DND-41 (cell line): ENCODE measurements around the gene IL22.
A peak's percentile ranks its signal among the peaks of the same experiment; 100 is the strongest.

Experiments used
- ATAC-seq: fragments of 200-7000 bp; cut with Tn5 transposase; 3 replicates; pipeline ENCODE4 v1.9.1; 2021; ENCODE audit warnings: low read depth; ENCODE audit not compliant: insufficient read depth
- DNase-seq: peaks from one replicate; pipeline ENCODE4 v3.0.0-alpha.2; 2020
- H2AFZ ChIP-seq: 2 replicates; pipeline ENCODE4 v1.6.0; 2012; ENCODE audit warnings: low read depth, low read length
- H3K27ac ChIP-seq: 2 replicates; pipeline ENCODE4 v1.5.1; 2012; ENCODE audit warnings: low read length, inconsistent platforms
- H3K27me3 ChIP-seq: fragments of 200-600 bp; sonication (generic); 2 replicates; pipeline ENCODE4 v1.6.0; 2012; ENCODE audit warnings: low read length, mild to moderate bottlenecking, inconsistent platforms; ENCODE audit not compliant: insufficient read depth, poor library complexity
- H3K36me3 ChIP-seq: 2 replicates; pipeline ENCODE4 v1.5.1; 2012; ENCODE audit warnings: low read length, inconsistent platforms; ENCODE audit not compliant: insufficient read depth
- H3K4me1 ChIP-seq: 2 replicates; pipeline ENCODE4 v1.5.1; 2012; ENCODE audit warnings: mild to moderate bottlenecking, low read length; ENCODE audit not compliant: insufficient read depth
- H3K4me2 ChIP-seq: 2 replicates; pipeline ENCODE4 v1.6.0; 2012; ENCODE audit warnings: mild to moderate bottlenecking, moderate library complexity, low read length, inconsistent platforms; ENCODE audit not compliant: insufficient read depth
- H3K4me3 ChIP-seq, 2 experiments: fragments of 200-600 bp in 1 of 2; shearing (Covaris generic) in 1 of 2; 2 replicates each; pipeline ENCODE4 v1.5.1; 2012 to 2016; ENCODE audit warnings: inconsistent platforms in 2 of 2, low read length in 2 of 2, mild to moderate bottlenecking in 2 of 2, low read depth in 1 of 2, moderate library complexity in 1 of 2
- H3K79me2 ChIP-seq: 2 replicates; pipeline ENCODE4 v1.6.0; 2012; ENCODE audit warnings: low read length, inconsistent platforms; ENCODE audit not compliant: insufficient read depth
- H3K9ac ChIP-seq: 2 replicates; pipeline ENCODE4 v1.6.0; 2012; ENCODE audit warnings: low read depth, mild to moderate bottlenecking, inconsistent platforms, low read length, moderate library complexity
- H3K9me3 ChIP-seq: 2 replicates; pipeline ENCODE4 v1.5.1; 2012; ENCODE audit warnings: low read length, moderate library complexity, mild to moderate bottlenecking, inconsistent platforms; ENCODE audit not compliant: insufficient read depth, severe bottlenecking
- H4K20me1 ChIP-seq: 2 replicates; pipeline ENCODE4 v1.6.0; 2012; ENCODE audit warnings: low read length; ENCODE audit not compliant: insufficient read depth
- CTCF ChIP-seq: IDR thresholded peaks from 2 replicates; pipeline ENCODE4 v1.5.1; 2012; ENCODE audit warnings: borderline replicate concordance, low read length, moderate library complexity, mild to moderate bottlenecking; ENCODE audit not compliant: poor library complexity, severe bottlenecking; ENCODE audit errors: extremely low read depth
- EZH2 ChIP-seq: IDR thresholded peaks from 3 replicates; pipeline ENCODE4 v1.6.1; 2012; ENCODE audit warnings: borderline replicate concordance, low read depth, mild to moderate bottlenecking, moderate library complexity, low read length, inconsistent platforms; ENCODE audit not compliant: severe bottlenecking

IL22 gene

GRCh38 chr12:68223067-68223747 is 30.2 kb downstream of the IL22 start:
- Histone ChIP-seq H3K27me3 (no peaks in the 10 kb centered on the region), H3K9me3 (no peaks in the 10 kb centered on the region), H3K9ac (no peak overlapping the region), H3K4me2 (peak overlapping the region; percentile 32; the same call in 1 of the 2 replicates), H3K4me3 (no peak overlapping the region), H3K79me2 (no peaks in the 10 kb centered on the region), H3K4me1 (peaks cover 7% of the 10 kb centered on the region), H3K27ac (no peak overlapping the region), H4K20me1 (no peaks in the 10 kb centered on the region), H2AFZ (peak overlapping the region; percentile 33; the same call in 1 of the 2 replicates), H3K36me3 (no peaks in the 10 kb centered on the region)
- no peak for TF ChIP-seq EZH2
- TF ChIP-seq CTCF: peak; percentile 91
- DNase-seq: peak; percentile 78
- peak; percentile 99 for ATAC-seq

GRCh38 chr12:68222326-68222725 is 31.1 kb downstream of the IL22 start:
- Histone ChIP-seq H3K27ac (no peak overlapping the region), H3K4me2 (no peak overlapping the region), H3K79me2 (no peaks in the 10 kb centered on the region), H3K9ac (no peak overlapping the region), H3K4me3 (no peak overlapping the region), H4K20me1 (no peaks in the 10 kb centered on the region), H3K9me3 (no peaks in the 10 kb centered on the region), H2AFZ (no peak overlapping the region), H3K27me3 (peaks cover 4% of the 10 kb centered on the region), H3K4me1 (peaks cover 7% of the 10 kb centered on the region), H3K36me3 (no peaks in the 10 kb centered on the region)
- TF ChIP-seq CTCF (no peak), EZH2 (no peak)
- no peak for ATAC-seq
- DNase-seq: no peak

GRCh38 chr12:68221497-68221896 is 31.9 kb downstream of the IL22 start:
- Histone ChIP-seq H3K79me2 (no peaks in the 10 kb centered on the region), H3K9me3 (no peaks in the 10 kb centered on the region), H2AFZ (no peak overlapping the region), H3K4me1 (peaks cover 7% of the 10 kb centered on the region), H4K20me1 (no peaks in the 10 kb centered on the region), H3K4me2 (no peak overlapping the region), H3K9ac (no peak overlapping the region), H3K36me3 (no peaks in the 10 kb centered on the region), H3K4me3 (no peak overlapping the region), H3K27me3 (peaks cover 8% of the 10 kb centered on the region), H3K27ac (no peak overlapping the region)
- TF ChIP-seq EZH2 (no peak), CTCF (no peak)
- DNase-seq (no peak), ATAC-seq (no peak)
